ENCODE data around the gene PLEKHA8.

Gene PLEKHA8

GRCh38 chr7:30022991-30023390, 5.2 kb upstream of the PLEKHA8 start:
- no peak for DNase-seq (ENCODE audit: low read depth, low spot score)

GRCh38 chr7:30023524-30023923, 4.7 kb upstream of the PLEKHA8 start:
- no peak for DNase-seq (ENCODE audit: low read depth, low spot score)

- peak; percentile 99 for DNase-seq (ENCODE audit: low read depth, low spot score)
Observed at GRCh38 chr7:30026229-30027064, 1.8 kb upstream of the PLEKHA8 start, which contains the start of gene FKBP14. Gene FKBP14, minus strand, starts transcription at chr7:30026702. Its CDS starts 194 bp downstream, at chr7:30026508.

- DNase-seq (ENCODE audit: low read depth, low spot score): peak; percentile 61
Observed at GRCh38 chr7:30027065-30027456, 1.2 kb upstream of the PLEKHA8 start.

DNA sequence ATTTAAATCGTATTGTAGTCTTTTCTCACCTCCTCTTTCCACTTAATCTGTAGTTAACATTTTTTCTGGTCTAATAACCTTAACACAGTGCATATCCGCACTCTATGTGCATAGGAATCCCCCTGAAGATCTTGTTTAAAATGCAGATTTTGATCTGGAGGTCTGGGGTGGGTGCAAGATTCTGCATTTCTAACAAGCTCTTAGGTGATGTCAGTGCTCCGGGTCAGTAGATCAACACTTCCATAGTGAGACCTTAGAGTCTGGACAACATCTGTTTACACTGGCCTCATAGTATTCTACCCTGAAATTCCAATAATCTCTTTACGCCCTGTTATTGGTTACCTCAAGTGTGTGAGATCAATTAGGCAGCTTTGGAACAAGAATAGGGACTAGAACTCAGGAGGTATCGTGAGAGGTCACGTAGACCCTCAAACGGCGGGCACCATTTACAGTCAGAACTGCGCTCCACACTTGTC, 434 bp upstream of the PLEKHA8 start:
- DNase-seq (ENCODE audit: low read depth, low spot score): no peak

- peak; percentile 61 for DNase-seq (ENCODE audit: low read depth, low spot score)
Observed at GRCh38 chr7:30028749-30029635, 780 bp downstream of the PLEKHA8 start.

- DNase-seq (ENCODE audit: low read depth, low spot score): peak; percentile 12
Observed at GRCh38 chr7:30029696-30030095, 1.5 kb downstream of the PLEKHA8 start.

DNA sequence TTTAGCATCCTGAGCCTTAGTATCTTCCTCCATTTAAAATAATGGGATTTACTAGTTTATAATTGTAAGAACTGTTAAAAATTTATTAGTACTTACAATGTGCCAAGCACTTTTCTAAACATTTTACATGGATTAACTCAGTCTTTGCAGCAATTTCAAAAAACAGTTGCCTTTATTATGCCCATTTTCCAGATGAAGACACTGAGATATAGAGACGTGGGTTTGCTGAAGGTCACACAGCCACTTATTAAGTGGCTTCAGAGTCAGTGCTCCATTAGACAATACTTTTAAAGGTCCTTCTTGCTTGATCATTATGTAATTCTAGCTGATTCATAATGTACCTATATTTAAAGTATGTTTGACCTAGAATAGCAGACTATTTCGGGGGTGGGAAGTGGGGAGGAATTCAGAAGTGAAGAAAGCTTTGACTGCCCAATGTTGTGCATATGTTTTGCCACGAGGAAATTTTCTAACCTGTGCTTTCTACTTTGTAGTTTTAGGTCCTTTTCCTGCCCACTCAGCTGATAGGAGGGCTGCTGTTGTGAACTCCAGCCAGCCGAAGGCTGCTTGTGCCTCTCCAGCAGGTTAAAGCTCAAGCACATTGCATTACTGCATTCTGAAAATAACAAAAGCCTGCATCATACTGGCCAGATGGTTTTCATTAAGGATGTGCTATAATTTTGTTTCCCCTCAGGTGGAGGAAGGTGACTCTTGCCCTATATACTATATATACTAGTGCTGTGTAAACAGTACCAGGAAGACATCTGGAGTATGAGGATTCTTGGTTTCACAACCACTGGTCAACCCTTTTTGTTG, 4.3 kb downstream of the PLEKHA8 start:
- DNase-seq (ENCODE audit: low read depth, low spot score): no peak

DNA sequence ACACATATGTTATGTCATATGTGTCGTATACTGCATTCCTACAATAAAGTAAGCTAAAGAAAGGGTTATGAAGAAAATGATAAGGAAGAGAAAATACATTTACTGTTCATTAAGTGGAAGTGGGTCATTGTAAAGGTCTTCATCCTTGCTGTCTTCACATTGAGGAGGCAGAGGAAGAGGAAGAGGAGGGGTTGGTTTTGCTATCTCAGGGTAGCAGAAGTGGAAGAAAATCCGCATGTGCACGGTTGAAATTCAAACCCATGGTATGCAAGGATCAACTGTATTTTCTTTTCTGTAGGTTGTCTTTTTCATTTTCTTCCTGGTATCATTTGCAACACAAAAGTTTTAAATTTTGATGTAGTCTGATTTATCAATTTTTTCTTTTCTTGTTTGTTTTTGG, 6.3 kb downstream of the PLEKHA8 start:
- DNase-seq (ENCODE audit: low read depth, low spot score): no peak

- DNase-seq (ENCODE audit: low read depth, low spot score): no peak
Observed at GRCh38 chr7:30036220-30036619, 8.0 kb downstream of the PLEKHA8 start.

DNA sequence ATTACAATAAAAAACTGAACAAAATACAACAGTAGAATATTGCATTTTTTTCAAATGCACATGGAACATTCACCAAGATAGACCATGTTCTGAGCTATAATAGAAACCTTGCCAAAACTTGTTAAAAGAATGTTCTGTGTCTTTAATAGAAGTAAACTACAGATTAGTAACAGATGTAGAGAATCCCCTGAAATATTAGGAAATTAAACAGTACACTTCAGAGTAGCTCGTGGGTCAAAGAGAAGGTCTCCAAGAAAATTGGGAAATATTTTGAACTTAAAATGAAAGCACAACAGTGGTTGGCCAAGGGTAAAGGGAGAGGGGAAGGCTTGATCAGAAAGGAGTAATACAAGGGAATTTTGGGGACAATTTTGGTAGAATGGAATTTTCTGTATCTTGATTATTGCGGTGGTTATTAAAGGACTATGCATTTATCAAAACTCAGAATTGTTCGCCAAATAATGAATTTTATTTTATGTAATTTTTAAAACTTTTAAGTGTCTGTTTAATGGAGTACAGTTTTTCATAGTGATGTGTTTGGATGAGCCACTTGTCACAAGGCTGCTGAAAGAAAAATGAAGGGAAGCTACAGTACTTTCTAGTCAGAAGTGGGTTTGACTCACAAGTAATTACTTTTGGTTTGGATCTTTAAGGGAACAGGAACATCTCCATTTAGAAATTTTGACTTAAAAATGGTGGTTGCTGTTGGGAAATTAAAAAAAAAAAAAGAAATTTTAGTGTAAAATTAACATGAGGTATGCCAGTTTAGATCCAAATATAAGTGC, 10.2 kb downstream of the PLEKHA8 start:
- DNase-seq (ENCODE audit: low read depth, low spot score): no peak

- DNase-seq (ENCODE audit: low read depth, low spot score): no peak
Observed at GRCh38 chr7:30040938-30041337, 12.7 kb downstream of the PLEKHA8 start.

DNA sequence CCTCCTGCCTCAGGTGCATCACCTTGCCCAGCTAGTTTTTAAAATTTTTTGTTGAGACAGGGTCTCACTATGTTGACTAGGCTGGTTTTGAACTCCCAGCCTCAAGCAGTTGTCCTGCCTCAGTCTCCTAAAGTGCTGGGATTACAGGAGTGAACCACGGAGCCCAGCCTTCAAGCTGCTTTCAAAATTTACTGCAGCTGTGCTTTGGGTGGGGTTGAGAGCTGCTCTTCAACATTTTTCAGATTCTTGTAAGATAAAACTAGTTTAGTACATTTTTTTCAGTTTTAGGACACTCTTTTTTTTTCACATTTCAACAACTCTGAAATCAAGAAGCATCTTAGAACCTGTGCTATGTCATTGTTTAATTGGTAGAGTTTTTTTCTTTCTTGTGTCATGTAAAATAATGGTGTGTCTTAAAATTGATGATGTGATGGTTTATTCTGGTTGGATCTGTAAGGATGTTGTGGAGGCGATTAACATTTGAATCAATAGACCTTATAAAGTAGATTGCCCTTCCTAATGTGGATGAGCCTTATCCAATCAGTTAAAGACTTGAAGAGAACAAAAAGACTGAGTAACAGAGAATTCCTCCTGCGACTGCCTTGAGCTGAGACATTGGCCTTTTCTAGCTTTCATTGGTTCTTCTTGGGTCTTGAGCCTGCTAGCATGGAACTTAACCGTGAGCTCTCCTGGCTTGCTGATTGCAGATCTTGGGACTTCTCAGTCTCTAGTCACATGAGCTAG, 13.5 kb downstream of the PLEKHA8 start:
- DNase-seq (ENCODE audit: low read depth, low spot score): no peak

DNA sequence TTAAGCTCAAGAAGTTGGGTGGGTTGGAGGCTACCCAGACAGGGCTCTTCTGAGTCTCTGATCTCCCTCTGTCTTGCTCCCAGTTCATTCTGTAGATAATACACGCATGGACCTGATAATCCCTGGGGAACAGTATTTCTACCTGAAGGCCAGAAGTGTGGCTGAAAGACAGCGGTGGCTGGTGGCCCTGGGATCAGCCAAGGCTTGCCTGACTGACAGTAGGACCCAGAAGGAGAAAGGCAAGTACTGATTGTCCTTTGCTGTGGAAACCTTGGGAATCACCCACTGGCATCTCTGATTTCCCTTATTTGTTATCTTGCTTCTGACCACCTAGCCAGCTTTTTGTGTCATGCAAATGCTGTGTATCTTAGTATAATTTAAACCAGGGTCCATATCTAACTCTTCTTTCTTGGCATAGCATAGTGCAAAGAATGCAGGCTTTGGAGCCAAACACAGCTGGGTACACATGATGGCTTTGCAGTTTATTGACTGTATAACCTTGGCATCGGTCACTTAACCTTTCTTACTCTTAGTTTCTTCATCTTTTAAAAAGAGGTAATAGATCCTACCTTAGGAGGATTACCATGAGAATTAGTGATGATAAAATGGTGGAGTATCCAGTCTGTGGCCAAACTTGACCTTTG, 18.0 kb downstream of the PLEKHA8 start:
- DNase-seq (ENCODE audit: low read depth, low spot score): no peak

DNA sequence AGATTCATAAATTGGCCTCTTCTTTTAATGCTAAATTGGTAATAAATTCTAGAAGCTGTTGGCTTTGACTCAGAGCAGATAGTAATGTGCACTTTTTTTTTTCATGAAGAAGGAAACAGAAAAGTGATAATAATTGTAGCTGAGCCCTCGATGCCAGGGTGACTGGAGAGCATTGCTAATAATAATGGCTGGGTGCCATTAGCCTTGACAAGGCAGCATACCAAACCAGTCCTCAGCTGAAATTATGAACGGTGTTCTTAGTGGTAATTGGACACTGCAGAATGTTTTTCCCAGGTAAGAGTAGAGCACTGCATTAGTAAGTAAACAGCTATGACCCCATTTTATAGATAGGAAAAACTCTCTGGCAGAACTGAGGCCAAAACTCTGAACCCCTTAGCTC, 18.9 kb downstream of the PLEKHA8 start:
- DNase-seq (ENCODE audit: low read depth, low spot score): no peak

- no peak for DNase-seq (ENCODE audit: low read depth, low spot score)
Observed at GRCh38 chr7:30048582-30048981, 20.4 kb downstream of the PLEKHA8 start.

DNA sequence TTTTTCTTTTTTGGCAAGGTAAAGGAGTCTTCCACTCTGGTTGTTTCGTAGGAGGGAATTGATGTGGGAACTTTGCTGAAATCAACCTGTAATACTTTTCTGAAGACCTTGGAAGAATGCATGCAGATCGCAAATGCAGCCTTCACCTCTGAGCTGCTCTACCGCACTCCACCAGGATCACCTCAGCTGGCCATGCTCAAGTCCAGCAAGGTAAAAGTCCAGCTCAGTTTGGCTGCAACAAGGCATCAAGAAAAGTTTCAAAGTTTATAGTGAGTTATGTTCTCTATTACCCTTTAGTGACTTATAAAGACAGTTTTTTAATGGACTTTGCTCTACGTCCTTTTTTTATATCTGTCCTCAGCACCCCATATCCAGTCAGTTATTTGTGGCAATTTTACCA, 21.0 kb downstream of the PLEKHA8 start:
- DNase-seq (ENCODE audit: low read depth, low spot score): no peak

DNA sequence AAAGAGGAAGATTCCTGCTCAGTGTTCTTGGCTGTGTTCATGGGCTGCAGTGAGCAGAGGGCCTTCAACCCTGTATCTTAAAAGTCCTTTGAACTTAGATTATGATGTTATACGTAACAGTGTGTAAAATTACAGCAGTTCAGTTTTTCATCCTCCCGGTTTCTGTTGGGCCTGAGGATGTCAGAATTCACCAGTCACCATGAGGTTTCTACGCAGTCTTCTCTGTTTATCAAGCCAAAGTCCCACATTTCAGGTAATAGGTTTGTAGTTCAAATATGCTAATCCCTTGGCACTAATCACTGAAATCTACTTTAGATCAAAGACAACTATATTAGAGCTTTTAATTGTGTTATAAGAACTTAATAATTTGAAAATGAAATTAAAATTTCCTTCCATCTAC, 24.9 kb downstream of the PLEKHA8 start:
- no peak for DNase-seq (ENCODE audit: low read depth, low spot score)

GRCh38 chr7:30057741-30058140, 29.5 kb downstream of the PLEKHA8 start:
- DNase-seq (ENCODE audit: low read depth, low spot score): peak; percentile 14

GRCh38 chr7:30061786-30062185, 33.6 kb downstream of the PLEKHA8 start:
- peak; percentile 33 for DNase-seq (ENCODE audit: low read depth, low spot score)

Measured in astrocyte of the hippocampus (primary cell).